ENCODE results near the gene CILP. TPM values are rescaled to one million over a fixed set of nuclear protein-coding genes. Genes with fewer than 3 reads are reported as not detected.

CILP gene, protein sequence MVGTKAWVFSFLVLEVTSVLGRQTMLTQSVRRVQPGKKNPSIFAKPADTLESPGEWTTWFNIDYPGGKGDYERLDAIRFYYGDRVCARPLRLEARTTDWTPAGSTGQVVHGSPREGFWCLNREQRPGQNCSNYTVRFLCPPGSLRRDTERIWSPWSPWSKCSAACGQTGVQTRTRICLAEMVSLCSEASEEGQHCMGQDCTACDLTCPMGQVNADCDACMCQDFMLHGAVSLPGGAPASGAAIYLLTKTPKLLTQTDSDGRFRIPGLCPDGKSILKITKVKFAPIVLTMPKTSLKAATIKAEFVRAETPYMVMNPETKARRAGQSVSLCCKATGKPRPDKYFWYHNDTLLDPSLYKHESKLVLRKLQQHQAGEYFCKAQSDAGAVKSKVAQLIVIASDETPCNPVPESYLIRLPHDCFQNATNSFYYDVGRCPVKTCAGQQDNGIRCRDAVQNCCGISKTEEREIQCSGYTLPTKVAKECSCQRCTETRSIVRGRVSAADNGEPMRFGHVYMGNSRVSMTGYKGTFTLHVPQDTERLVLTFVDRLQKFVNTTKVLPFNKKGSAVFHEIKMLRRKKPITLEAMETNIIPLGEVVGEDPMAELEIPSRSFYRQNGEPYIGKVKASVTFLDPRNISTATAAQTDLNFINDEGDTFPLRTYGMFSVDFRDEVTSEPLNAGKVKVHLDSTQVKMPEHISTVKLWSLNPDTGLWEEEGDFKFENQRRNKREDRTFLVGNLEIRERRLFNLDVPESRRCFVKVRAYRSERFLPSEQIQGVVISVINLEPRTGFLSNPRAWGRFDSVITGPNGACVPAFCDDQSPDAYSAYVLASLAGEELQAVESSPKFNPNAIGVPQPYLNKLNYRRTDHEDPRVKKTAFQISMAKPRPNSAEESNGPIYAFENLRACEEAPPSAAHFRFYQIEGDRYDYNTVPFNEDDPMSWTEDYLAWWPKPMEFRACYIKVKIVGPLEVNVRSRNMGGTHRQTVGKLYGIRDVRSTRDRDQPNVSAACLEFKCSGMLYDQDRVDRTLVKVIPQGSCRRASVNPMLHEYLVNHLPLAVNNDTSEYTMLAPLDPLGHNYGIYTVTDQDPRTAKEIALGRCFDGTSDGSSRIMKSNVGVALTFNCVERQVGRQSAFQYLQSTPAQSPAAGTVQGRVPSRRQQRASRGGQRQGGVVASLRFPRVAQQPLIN
- total RNA-seq: 100 to 1,000 TPM in 2 of 4 donors, 10 to 100 TPM in 2; 27.2 to 434 (median 75.3) TPM

DNA sequence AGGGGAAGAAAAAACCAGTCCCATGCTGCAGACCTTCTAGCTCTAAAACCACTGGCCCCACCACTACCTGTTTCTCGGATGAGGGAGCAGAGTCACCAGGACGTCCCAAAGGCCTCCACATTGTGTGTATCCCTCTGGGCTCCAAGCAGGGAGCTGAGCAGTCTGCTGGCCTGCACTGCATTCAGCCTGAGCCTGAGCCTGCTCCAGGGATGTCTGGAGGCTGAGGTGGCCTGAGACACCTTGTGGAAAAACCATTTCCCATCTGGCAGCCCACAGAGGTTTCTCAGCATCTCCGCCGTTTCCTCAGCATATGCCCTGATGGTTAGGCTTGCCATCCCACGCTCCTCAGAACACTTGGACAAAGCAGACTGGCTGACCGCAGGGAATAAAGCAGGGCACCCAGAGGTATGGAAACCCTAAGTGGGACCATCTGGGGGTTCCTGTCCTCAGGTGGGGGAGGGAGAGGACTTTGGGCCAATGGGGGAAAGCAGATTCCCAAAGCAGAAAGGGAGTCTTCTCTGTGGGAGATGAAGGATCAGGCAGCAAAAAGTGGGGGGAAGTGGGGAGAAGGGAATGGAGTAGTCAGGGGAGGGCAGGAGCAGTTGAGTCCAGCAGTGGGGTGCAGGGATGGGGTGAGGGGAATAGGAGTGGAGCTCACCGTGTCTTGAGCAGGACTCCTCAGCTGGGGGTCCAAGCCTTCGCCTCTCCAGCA, at the start of gene CILP:
Gene CILP, minus strand, starts transcription at position 704 of the 712 bp plus-strand sequence. CDS start 1,718 bp downstream, outside the sequence.
- TF ChIP-seq, protein P1, sequence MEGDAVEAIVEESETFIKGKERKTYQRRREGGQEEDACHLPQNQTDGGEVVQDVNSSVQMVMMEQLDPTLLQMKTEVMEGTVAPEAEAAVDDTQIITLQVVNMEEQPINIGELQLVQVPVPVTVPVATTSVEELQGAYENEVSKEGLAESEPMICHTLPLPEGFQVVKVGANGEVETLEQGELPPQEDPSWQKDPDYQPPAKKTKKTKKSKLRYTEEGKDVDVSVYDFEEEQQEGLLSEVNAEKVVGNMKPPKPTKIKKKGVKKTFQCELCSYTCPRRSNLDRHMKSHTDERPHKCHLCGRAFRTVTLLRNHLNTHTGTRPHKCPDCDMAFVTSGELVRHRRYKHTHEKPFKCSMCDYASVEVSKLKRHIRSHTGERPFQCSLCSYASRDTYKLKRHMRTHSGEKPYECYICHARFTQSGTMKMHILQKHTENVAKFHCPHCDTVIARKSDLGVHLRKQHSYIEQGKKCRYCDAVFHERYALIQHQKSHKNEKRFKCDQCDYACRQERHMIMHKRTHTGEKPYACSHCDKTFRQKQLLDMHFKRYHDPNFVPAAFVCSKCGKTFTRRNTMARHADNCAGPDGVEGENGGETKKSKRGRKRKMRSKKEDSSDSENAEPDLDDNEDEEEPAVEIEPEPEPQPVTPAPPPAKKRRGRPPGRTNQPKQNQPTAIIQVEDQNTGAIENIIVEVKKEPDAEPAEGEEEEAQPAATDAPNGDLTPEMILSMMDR (IDR thresholded peaks at IDR 0.05): no peak
- DNase-seq (ENCODE audit: low spot score) (no peak), ATAC-seq (ENCODE audit: low FRiP score) (no peak)

GRCh38 chr15:65260968-65261367, 49.7 kb upstream of the CILP start:
- TF ChIP-seq, protein P1 (IDR thresholded peaks at IDR 0.05): no peak
- ATAC-seq (ENCODE audit: low FRiP score) (no peak), DNase-seq (ENCODE audit: low spot score) (no peak)

GRCh38 chr15:65259367-65259797, 48.1 kb upstream of the CILP start:
- TF ChIP-seq, protein P1 (IDR thresholded peaks at IDR 0.05): no peak
- ATAC-seq (ENCODE audit: low FRiP score): peak; percentile 82
- DNase-seq (ENCODE audit: low spot score): no peak

DNA sequence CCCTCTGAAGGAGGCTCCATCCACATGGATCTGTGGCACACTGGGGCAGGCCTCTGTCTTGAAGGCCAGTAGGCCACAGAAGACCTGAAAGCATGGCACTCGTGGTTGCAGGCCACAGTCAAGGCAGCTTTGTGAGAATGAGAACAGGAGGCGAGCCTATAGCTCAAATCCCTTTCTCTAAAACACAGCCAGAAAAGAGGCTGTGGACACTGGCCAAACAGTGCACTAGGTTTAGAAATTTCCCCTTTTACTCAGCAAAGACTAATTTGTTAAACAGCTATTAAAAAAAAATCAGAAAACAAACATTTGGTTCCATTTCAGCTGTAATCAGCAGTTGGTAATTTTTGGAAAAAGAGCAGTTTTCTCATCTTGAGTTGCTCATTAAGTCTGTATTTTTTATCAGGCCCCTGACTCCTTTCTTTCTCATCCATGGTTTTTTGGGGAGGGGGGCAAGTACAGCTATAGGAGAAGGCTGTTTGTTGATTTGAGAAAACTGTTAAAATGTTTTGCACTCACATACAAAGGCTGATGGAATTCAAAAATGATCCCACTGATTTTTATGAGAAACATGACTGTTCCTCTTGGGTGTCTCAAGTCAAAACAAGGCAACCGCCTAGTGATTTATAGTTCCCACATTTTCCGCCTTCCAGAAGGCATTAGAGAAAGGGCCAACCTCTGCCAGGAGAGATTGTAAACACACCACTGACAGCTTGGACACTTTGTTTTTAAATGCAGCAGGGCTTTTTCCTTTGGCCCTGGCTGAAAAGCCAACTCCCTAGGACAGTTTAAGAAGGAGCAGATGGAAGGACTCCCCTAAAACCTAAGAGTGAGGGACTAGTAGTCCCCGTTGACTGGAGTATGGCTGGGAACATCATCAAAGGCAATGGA, 47.3 kb upstream of the CILP start:
- peak; percentile 69 for ATAC-seq (ENCODE audit: low FRiP score)
- TF ChIP-seq, protein P1 (IDR thresholded peaks at IDR 0.05): no peak
- no peak for DNase-seq (ENCODE audit: low spot score)

DNA sequence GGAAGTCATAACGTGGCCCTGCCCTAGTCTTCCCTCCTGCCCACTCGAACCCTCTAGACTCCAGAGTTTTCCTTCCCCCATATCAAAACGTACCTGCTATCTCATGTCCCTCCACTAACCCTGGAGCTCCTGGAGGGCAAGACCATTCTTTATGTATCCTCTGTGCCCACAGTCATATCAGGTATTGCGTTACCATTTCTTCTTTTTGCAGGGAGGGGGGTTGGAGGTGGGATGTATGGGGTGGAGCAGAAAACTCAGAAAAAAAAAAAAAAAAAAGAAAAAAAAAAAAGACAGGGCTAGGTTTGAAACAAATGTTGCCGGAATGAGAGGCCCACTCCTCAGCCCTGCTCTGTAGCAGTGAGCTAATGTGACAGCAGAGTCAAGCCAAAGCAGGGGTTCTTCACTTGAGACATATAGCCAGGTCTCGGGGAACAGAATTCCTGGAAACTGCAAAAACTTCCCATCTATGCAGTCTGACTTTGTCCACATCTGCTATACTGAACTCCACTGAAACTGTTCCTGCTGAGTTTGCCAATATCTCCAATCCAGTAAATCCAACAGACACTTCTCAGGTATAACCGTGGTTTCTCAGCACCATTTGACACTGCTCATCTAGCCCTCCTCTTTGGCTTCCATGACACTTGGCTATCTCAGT, 44.3 kb upstream of the CILP start:
- no peak for DNase-seq (ENCODE audit: low spot score)
- TF ChIP-seq, protein P1 (IDR thresholded peaks at IDR 0.05): no peak
- no peak for ATAC-seq (ENCODE audit: low FRiP score)

All from omental fat pad (tissue), 4 donors.